Measurements from ENCODE around the gene ADAM19. TPM values are rescaled to one million over a fixed set of nuclear protein-coding genes. Genes with fewer than 3 reads are reported as not detected.
A peak's percentile ranks its signal among the peaks of the same experiment; 100 is the strongest.

ADAM19 gene
- total and polyA plus RNA-seq, 9 donors: 11.0 to 27.7 (median 20.3) TPM

GRCh38 chr5:157543825-157544622 is 31.6 kb downstream of the ADAM19 start:
- Histone ChIP-seq H3K9me3 (replicated peaks; ENCODE audit: control insufficient read depth, low read depth, low read length) (no peaks in the 10 kb centered on the region), H3K27me3 (ENCODE audit: control insufficient read depth, insufficient read depth, low read length) (no peaks in the 10 kb centered on the region), H3K4me3 (ENCODE audit: low read length) (no peak overlapping the region), H3K36me3 (ENCODE audit: control insufficient read depth, insufficient read depth, low read length) (no peaks in the 10 kb centered on the region), H3K27ac (ENCODE audit: low read length) (peak overlapping the region; percentile 14), H3K4me1 (ENCODE audit: control insufficient read depth, insufficient read depth, low read length) (peaks cover 50% of the 10 kb centered on the region)
- 72% methylated on average over 5 of the region's 10 CpGs for WGBS (ENCODE audit: insufficient coverage)
- DNase-seq: no peak

- Histone ChIP-seq H3K27ac (ENCODE audit: low read length) (no peak overlapping the region), H3K9me3 (replicated peaks; ENCODE audit: control insufficient read depth, low read depth, low read length) (no peaks in the 10 kb centered on the region), H3K27me3 (ENCODE audit: control insufficient read depth, insufficient read depth, low read length) (no peaks in the 10 kb centered on the region), H3K4me1 (ENCODE audit: control insufficient read depth, insufficient read depth, low read length) (peaks cover 43% of the 10 kb centered on the region), H3K36me3 (ENCODE audit: control insufficient read depth, insufficient read depth, low read length) (no peaks in the 10 kb centered on the region), H3K4me3 (ENCODE audit: low read length) (no peak overlapping the region)
- 90% methylated on average over 10 of the region's 14 CpGs for WGBS (ENCODE audit: insufficient coverage)
- no peak for DNase-seq
These were observed 33.1 kb downstream of the ADAM19 start for GRCh38 chr5:157542282-157543000.

- H3K4me3 ChIP-seq (ENCODE audit: low read length): no peak overlapping the region
- 51% methylated on average over 4 of the region's 6 CpGs for WGBS (ENCODE audit: insufficient coverage)
- peaks cover 35% of the 10 kb centered on the region for H3K4me1 ChIP-seq (ENCODE audit: control insufficient read depth, insufficient read depth, low read length)
- peaks cover 5% of the 10 kb centered on the region for H3K36me3 ChIP-seq (ENCODE audit: control insufficient read depth, insufficient read depth, low read length)
- H3K27ac ChIP-seq (ENCODE audit: low read length): peak overlapping the region; percentile 89
- no peaks in the 10 kb centered on the region for H3K27me3 ChIP-seq (ENCODE audit: control insufficient read depth, insufficient read depth, low read length)
- H3K9me3 ChIP-seq (replicated peaks; ENCODE audit: control insufficient read depth, low read depth, low read length): no peaks in the 10 kb centered on the region
- DNase-seq: peak; percentile 77
These were observed 34.0 kb downstream of the ADAM19 start for GRCh38 chr5:157541447-157542118.

- WGBS (ENCODE audit: insufficient coverage): 36% methylated on average over 6 of the region's 11 CpGs
These were observed 34.7 kb downstream of the ADAM19 start for GRCh38 chr5:157540707-157541446.

GRCh38 chr5:157540124-157540523 is 35.5 kb downstream of the ADAM19 start:
- WGBS (ENCODE audit: insufficient coverage): no CpG with 5 or more reads among the region's 2 CpGs
- DNase-seq: no peak
- Histone ChIP-seq H3K9me3 (replicated peaks; ENCODE audit: control insufficient read depth, low read depth, low read length) (no peaks in the 10 kb centered on the region), H3K4me1 (ENCODE audit: control insufficient read depth, insufficient read depth, low read length) (peaks cover 28% of the 10 kb centered on the region), H3K36me3 (ENCODE audit: control insufficient read depth, insufficient read depth, low read length) (peaks cover 16% of the 10 kb centered on the region), H3K27ac (ENCODE audit: low read length) (peak overlapping the region; percentile 85), H3K27me3 (ENCODE audit: control insufficient read depth, insufficient read depth, low read length) (no peaks in the 10 kb centered on the region), H3K4me3 (ENCODE audit: low read length) (no peak overlapping the region)

More at GRCh38 chr5:157540707-157541446, 34.7 kb downstream of the ADAM19 start:
- H3K27me3 ChIP-seq (ENCODE audit: control insufficient read depth, insufficient read depth, low read length): no peaks in the 10 kb centered on the region
- H3K36me3 ChIP-seq (ENCODE audit: control insufficient read depth, insufficient read depth, low read length): peaks cover 10% of the 10 kb centered on the region
- peaks cover 31% of the 10 kb centered on the region for H3K4me1 ChIP-seq (ENCODE audit: control insufficient read depth, insufficient read depth, low read length)
- peak; percentile 92 for DNase-seq
- H3K9me3 ChIP-seq (replicated peaks; ENCODE audit: control insufficient read depth, low read depth, low read length): no peaks in the 10 kb centered on the region
- H3K4me3 ChIP-seq (ENCODE audit: low read length): no peak overlapping the region
- H3K27ac ChIP-seq (ENCODE audit: low read length): peak overlapping the region; percentile 89

- no peaks in the 10 kb centered on the region for H3K9me3 ChIP-seq (replicated peaks; ENCODE audit: control insufficient read depth, low read depth, low read length)
- peaks cover 18% of the 10 kb centered on the region for H3K36me3 ChIP-seq (ENCODE audit: control insufficient read depth, insufficient read depth, low read length)
- H3K4me1 ChIP-seq (ENCODE audit: control insufficient read depth, insufficient read depth, low read length): peaks cover 28% of the 10 kb centered on the region
- peak overlapping the region; percentile 23 for H3K27ac ChIP-seq (ENCODE audit: low read length)
- no peak overlapping the region for H3K4me3 ChIP-seq (ENCODE audit: low read length)
- DNase-seq: peak; percentile 56
- H3K27me3 ChIP-seq (ENCODE audit: control insufficient read depth, insufficient read depth, low read length): no peaks in the 10 kb centered on the region
- 60% methylated on average over 1 of the region's 4 CpGs for WGBS (ENCODE audit: insufficient coverage)
These were observed 36.0 kb downstream of the ADAM19 start for GRCh38 chr5:157539503-157540022.

GRCh38 chr5:157538311-157538710 is 37.3 kb downstream of the ADAM19 start:
- Histone ChIP-seq H3K9me3 (replicated peaks; ENCODE audit: control insufficient read depth, low read depth, low read length) (no peaks in the 10 kb centered on the region), H3K27me3 (ENCODE audit: control insufficient read depth, insufficient read depth, low read length) (no peaks in the 10 kb centered on the region), H3K4me1 (ENCODE audit: control insufficient read depth, insufficient read depth, low read length) (peaks cover 24% of the 10 kb centered on the region), H3K4me3 (ENCODE audit: low read length) (no peak overlapping the region), H3K27ac (ENCODE audit: low read length) (no peak overlapping the region), H3K36me3 (ENCODE audit: control insufficient read depth, insufficient read depth, low read length) (peaks cover 22% of the 10 kb centered on the region)
- DNase-seq: no peak
- WGBS (ENCODE audit: insufficient coverage): 82% methylated on average over 5 of the region's 6 CpGs

GRCh38 chr5:157535042-157535865 is 40.3 kb downstream of the ADAM19 start:
- H3K4me3 ChIP-seq (ENCODE audit: low read length): no peak overlapping the region
- DNase-seq: no peak
- WGBS (ENCODE audit: insufficient coverage): 69% methylated on average over 3 of the region's 6 CpGs
- no peak overlapping the region for H3K27ac ChIP-seq (ENCODE audit: low read length)
- no peaks in the 10 kb centered on the region for H3K9me3 ChIP-seq (replicated peaks; ENCODE audit: control insufficient read depth, low read depth, low read length)
- peaks cover 33% of the 10 kb centered on the region for H3K36me3 ChIP-seq (ENCODE audit: control insufficient read depth, insufficient read depth, low read length)
- peaks cover 16% of the 10 kb centered on the region for H3K4me1 ChIP-seq (ENCODE audit: control insufficient read depth, insufficient read depth, low read length)
- H3K27me3 ChIP-seq (ENCODE audit: control insufficient read depth, insufficient read depth, low read length): no peaks in the 10 kb centered on the region

- no peaks in the 10 kb centered on the region for H3K27me3 ChIP-seq (ENCODE audit: control insufficient read depth, insufficient read depth, low read length)
- H3K36me3 ChIP-seq (ENCODE audit: control insufficient read depth, insufficient read depth, low read length): peaks cover 33% of the 10 kb centered on the region
- H3K4me1 ChIP-seq (ENCODE audit: control insufficient read depth, insufficient read depth, low read length): peaks cover 26% of the 10 kb centered on the region
- H3K9me3 ChIP-seq (replicated peaks; ENCODE audit: control insufficient read depth, low read depth, low read length): no peaks in the 10 kb centered on the region
- WGBS (ENCODE audit: insufficient coverage): 77% methylated on average over 5 of the region's 7 CpGs
- no peak for DNase-seq
- H3K4me3 ChIP-seq (ENCODE audit: low read length): no peak overlapping the region
- H3K27ac ChIP-seq (ENCODE audit: low read length): no peak overlapping the region
These were observed 42.5 kb downstream of the ADAM19 start for GRCh38 chr5:157533011-157533481.
